K562 (cell line): ENCODE measurements around the gene LGALS3BP.

ENCODE experiments used
- CREBBP ChIP-seq: IDR thresholded peaks from one replicate; pipeline ENCODE4 v1.6.1; 2012; ENCODE audit warnings: low read depth, mild to moderate bottlenecking, control low read depth, inconsistent platforms, low read length
- GTF2F1 ChIP-seq: IDR thresholded peaks from 2 replicates; pipeline ENCODE4 v1.6.1; 2011; ENCODE audit warnings: low read depth, low read length, improper control_type of control experiment
- ILK ChIP-seq: fragments of 450-650 bp; IDR thresholded peaks from 2 replicates; pipeline ENCODE4 v1.6.1; 2016; ENCODE audit warnings: missing genetic modification characterization, low read depth, mild to moderate bottlenecking, missing compliant biosample characterization, moderate library complexity, borderline replicate concordance
- KLF10 ChIP-seq: fragments of 250-450 bp; sonication (Bioruptor Pico); IDR thresholded peaks from 2 replicates; pipeline ENCODE4 v1.6.1; 2021; ENCODE audit warnings: matching md5 sums
- MAFK ChIP-seq: IDR thresholded peaks from 2 replicates; pipeline ENCODE4 v1.6.1; 2011; ENCODE audit warnings: low read length, improper control_type of control experiment
- POLR2AphosphoS5 ChIP-seq: IDR thresholded peaks from 2 replicates; pipeline ENCODE4 v1.6.1; 2011; ENCODE audit warnings: mild to moderate bottlenecking, low read depth, low read length, moderate library complexity; ENCODE audit not compliant: control insufficient read depth, insufficient read depth
- SIN3B ChIP-seq: fragments of 450-650 bp; IDR thresholded peaks from 2 replicates; pipeline ENCODE4 v1.6.1; 2017; ENCODE audit warnings: low read depth, mild to moderate bottlenecking, moderate library complexity
- ZNF431 ChIP-seq: sonication (generic); formaldehyde crosslinking; IDR thresholded peaks from 2 replicates; pipeline ENCODE4 v1.8.0; 2022; ENCODE audit warnings: mild to moderate bottlenecking, missing genetic modification reagents

GRCh38 chr17:78952706-78953105 is 27.0 kb downstream of the LGALS3BP start:
- TF ChIP-seq POLR2AphosphoS5 (no peak), SIN3B (no peak), CREBBP (no peak), MAFK (no peak), ZNF431 (CRISPR knock-in tag) (no peak), ILK (tag) (no peak), KLF10 (CRISPR knock-in tag) (no peak), GTF2F1 (no peak)
